Measurements from ENCODE around the gene SH3RF3. TPM values are rescaled to one million over a fixed set of nuclear protein-coding genes. Genes with fewer than 3 reads are reported as not detected.

Gene SH3RF3
- total RNA-seq, 1 donor from 2014 or later: 7.3 TPM

GRCh38 chr2:109342930-109343329 lies 213.9 kb downstream of the SH3RF3 start:
- Histone ChIP-seq H3K9ac (ENCODE audit: low read length) (no peak overlapping the region), H3K4me1 (ENCODE audit: insufficient read depth, low read length) (peaks cover 15% of the 10 kb centered on the region), H3K27me3 (ENCODE audit: insufficient read depth, low read length) (no peaks in the 10 kb centered on the region), H2AFZ (ENCODE audit: low read depth, low read length) (no peak overlapping the region), H4K20me1 (ENCODE audit: insufficient read depth, low read length) (peaks cover 18% of the 10 kb centered on the region), H3K79me2 (ENCODE audit: insufficient read depth, low read length) (no peaks in the 10 kb centered on the region), H3K9me3 (ENCODE audit: insufficient read depth, low read depth, low read length) (no peaks in the 10 kb centered on the region), H3K4me2 (ENCODE audit: low read length) (no peak overlapping the region), H3K4me3 (ENCODE audit: insufficient read depth, low read depth, low read length) (no peak overlapping the region), H3K36me3 (ENCODE audit: insufficient read depth, low read length) (no peaks in the 10 kb centered on the region), H3K27ac (ENCODE audit: low read depth, low read length) (no peak overlapping the region)
- Mint-ChIP-seq H3K36me3 (ENCODE audit: low read depth, unreplicated experiment) (peaks cover 5% of the 10 kb centered on the region), H3K27me3 (ENCODE audit: low read depth, unreplicated experiment) (peaks cover 24% of the 10 kb centered on the region), H3K27ac (ENCODE audit: unreplicated experiment) (no peak overlapping the region), H3K4me3 (ENCODE audit: unreplicated experiment) (no peak overlapping the region), H3K9me3 (ENCODE audit: unreplicated experiment) (peaks cover 4% of the 10 kb centered on the region), H3K4me1 (ENCODE audit: low read depth, unreplicated experiment) (peaks cover 4% of the 10 kb centered on the region)
- no peak for TF ChIP-seq EZH2 (IDR thresholded peaks at IDR 0.05; ENCODE audit: insufficient read depth, low read length)
- no peak for TF ChIP-seq CTCF (IDR thresholded peaks at IDR 0.05; ENCODE audit: insufficient read depth, low read depth, low read length)
- DNase-seq (ENCODE audit: low read depth) (no peak), FAIRE-seq (no peak)

- Mint-ChIP-seq H3K27me3 (ENCODE audit: low read depth, unreplicated experiment) (peaks cover 26% of the 10 kb centered on the region), H3K9me3 (ENCODE audit: unreplicated experiment) (peaks cover 4% of the 10 kb centered on the region), H3K36me3 (ENCODE audit: low read depth, unreplicated experiment) (peaks cover 3% of the 10 kb centered on the region), H3K27ac (ENCODE audit: unreplicated experiment) (no peak overlapping the region), H3K4me3 (ENCODE audit: unreplicated experiment) (no peak overlapping the region), H3K4me1 (ENCODE audit: low read depth, unreplicated experiment) (peaks cover 4% of the 10 kb centered on the region)
- Histone ChIP-seq H3K4me1 (ENCODE audit: insufficient read depth, low read length) (peaks cover 15% of the 10 kb centered on the region), H3K36me3 (ENCODE audit: insufficient read depth, low read length) (no peaks in the 10 kb centered on the region), H3K9ac (ENCODE audit: low read length) (no peak overlapping the region), H3K9me3 (ENCODE audit: insufficient read depth, low read depth, low read length) (no peaks in the 10 kb centered on the region), H3K4me2 (ENCODE audit: low read length) (no peak overlapping the region), H3K27ac (ENCODE audit: low read depth, low read length) (no peak overlapping the region), H3K27me3 (ENCODE audit: insufficient read depth, low read length) (peaks cover 3% of the 10 kb centered on the region), H4K20me1 (ENCODE audit: insufficient read depth, low read length) (peaks cover 18% of the 10 kb centered on the region), H3K79me2 (ENCODE audit: insufficient read depth, low read length) (no peaks in the 10 kb centered on the region), H3K4me3 (ENCODE audit: insufficient read depth, low read depth, low read length) (no peak overlapping the region), H2AFZ (ENCODE audit: low read depth, low read length) (no peak overlapping the region)
- TF ChIP-seq CTCF (IDR thresholded peaks at IDR 0.05; ENCODE audit: insufficient read depth, low read depth, low read length) (no peak), EZH2 (IDR thresholded peaks at IDR 0.05; ENCODE audit: insufficient read depth, low read length) (no peak)
- FAIRE-seq: no peak
- no peak for DNase-seq (ENCODE audit: low read depth)
Observed at GRCh38 chr2:109343460-109343859, 214.5 kb downstream of the SH3RF3 start.

GRCh38 chr2:109344270-109344805 lies 215.3 kb downstream of the SH3RF3 start:
- no peak for FAIRE-seq
- Histone ChIP-seq H4K20me1 (ENCODE audit: insufficient read depth, low read length) (peaks cover 18% of the 10 kb centered on the region), H3K4me2 (ENCODE audit: low read length) (no peak overlapping the region), H2AFZ (ENCODE audit: low read depth, low read length) (no peak overlapping the region), H3K36me3 (ENCODE audit: insufficient read depth, low read length) (no peaks in the 10 kb centered on the region), H3K9me3 (ENCODE audit: insufficient read depth, low read depth, low read length) (no peaks in the 10 kb centered on the region), H3K79me2 (ENCODE audit: insufficient read depth, low read length) (no peaks in the 10 kb centered on the region), H3K27ac (ENCODE audit: low read depth, low read length) (no peak overlapping the region), H3K4me3 (ENCODE audit: insufficient read depth, low read depth, low read length) (no peak overlapping the region), H3K9ac (ENCODE audit: low read length) (no peak overlapping the region), H3K27me3 (ENCODE audit: insufficient read depth, low read length) (peaks cover 3% of the 10 kb centered on the region), H3K4me1 (ENCODE audit: insufficient read depth, low read length) (peaks cover 11% of the 10 kb centered on the region)
- no peak for DNase-seq (ENCODE audit: low read depth)
- peaks cover 3% of the 10 kb centered on the region for H3K36me3 Mint-ChIP-seq (ENCODE audit: low read depth, unreplicated experiment)
- H3K4me3 Mint-ChIP-seq (ENCODE audit: unreplicated experiment): no peak overlapping the region
- H3K27ac Mint-ChIP-seq (ENCODE audit: unreplicated experiment): no peak overlapping the region
- peaks cover 31% of the 10 kb centered on the region for H3K27me3 Mint-ChIP-seq (ENCODE audit: low read depth, unreplicated experiment)
- H3K4me1 Mint-ChIP-seq (ENCODE audit: low read depth, unreplicated experiment): peaks cover 9% of the 10 kb centered on the region
- peaks cover 4% of the 10 kb centered on the region for H3K9me3 Mint-ChIP-seq (ENCODE audit: unreplicated experiment)
- TF ChIP-seq EZH2 (IDR thresholded peaks at IDR 0.05; ENCODE audit: insufficient read depth, low read length) (no peak), CTCF (IDR thresholded peaks at IDR 0.05; ENCODE audit: insufficient read depth, low read depth, low read length) (no peak)
